ENCODE results near the gene FUT9. TPM values are rescaled to one million over a fixed set of nuclear protein-coding genes. Genes with fewer than 3 reads are reported as not detected.

The FUT9 gene
- polyA plus RNA-seq, 2 of the 4 experiments (the other 2 are of a cell fraction), result not detected

GRCh38 chr6:96156425-96156824, 140.7 kb downstream of the FUT9 start:
- POLR2A ChIA-PET, result no interaction called here
- 4% methylated on average over 4 of the region's 4 CpGs for WGBS (ENCODE audit: missing lambda C conversion rate)
- Histone ChIP-seq H3K4me3 (no peak overlapping the region), H3K27ac (no peak overlapping the region), H3K9me3 (no peaks in the 10 kb centered on the region), H3K4me1 (no peaks in the 10 kb centered on the region), H3K4me2 (no peak overlapping the region)
- ATAC-seq (no peak), DNase-seq (ENCODE audit: low read depth in 1 of 2, low spot score in 1 of 2) (no peak), FAIRE-seq (no peak)
- no peak for TF ChIP-seq FOXS1 (CRISPR knock-in tag; IDR thresholded peaks at IDR 0.05)
- no peak for TF ChIP-seq HMGXB4 (CRISPR knock-in tag; IDR thresholded peaks at IDR 0.05; ENCODE audit: borderline replicate concordance)
- no peak for TF ChIP-seq MAFK (IDR thresholded peaks at IDR 0.05; ENCODE audit: partially characterized antibody)
- TF ChIP-seq TFCP2L1 (CRISPR knock-in tag; IDR thresholded peaks at IDR 0.05), result no peak
- TF ChIP-seq ZSCAN20 (CRISPR knock-in tag; IDR thresholded peaks at IDR 0.05), result no peak
- TF ChIP-seq FOSL2 (IDR thresholded peaks at IDR 0.05), result no peak
- TF ChIP-seq FOSL2 (CRISPR knock-in tag; IDR thresholded peaks at IDR 0.05), result no peak
- TF ChIP-seq ESRRA (IDR thresholded peaks at IDR 0.05; ENCODE audit: borderline replicate concordance, low read length), result no peak
- no peak for TF ChIP-seq MYC (IDR thresholded peaks at IDR 0.05; ENCODE audit: borderline replicate concordance, low read length)
- TF ChIP-seq HDAC2 (IDR thresholded peaks at IDR 0.05), result no peak
- no peak for TF ChIP-seq RCOR1 (IDR thresholded peaks at IDR 0.05; ENCODE audit: low read depth, low read length)
- TF ChIP-seq CBX2 (IDR thresholded peaks at IDR 0.05; ENCODE audit: borderline replicate concordance, low read depth), result no peak
- TF ChIP-seq NPAS2 (CRISPR knock-in tag; IDR thresholded peaks at IDR 0.05; ENCODE audit: borderline replicate concordance), result no peak
- no peak for TF ChIP-seq BHLHE40 (IDR thresholded peaks at IDR 0.05; ENCODE audit: low read depth, low read length)
- no peak for TF ChIP-seq EHF (CRISPR knock-in tag; IDR thresholded peaks at IDR 0.05)
- TF ChIP-seq CHD4 (IDR thresholded peaks at IDR 0.05; ENCODE audit: borderline replicate concordance), result no peak
- no peak for TF ChIP-seq MAZ (IDR thresholded peaks at IDR 0.05; ENCODE audit: borderline replicate concordance, low read depth, low read length)
- no peak for TF ChIP-seq EP300 (IDR thresholded peaks at IDR 0.05)
- CTCF ChIA-PET, result no interaction called here

GRCh38 chr6:96157018-96157565, 141.3 kb downstream of the FUT9 start:
- no peaks in the 10 kb centered on the region for H3K4me1 ChIP-seq
- no peak overlapping the region for H3K4me2 ChIP-seq
- 1% methylated on average over 3 of the region's 3 CpGs for WGBS (ENCODE audit: missing lambda C conversion rate)
- no peak overlapping the region for H3K27ac ChIP-seq
- ChIA-PET CTCF (no interaction called here), POLR2A (no interaction called here)
- H3K4me3 ChIP-seq, result no peak overlapping the region
- no peak for DNase-seq (ENCODE audit: low read depth in 1 of 2, low spot score in 1 of 2)
- FAIRE-seq, result no peak
- TF ChIP-seq KDM5A (IDR thresholded peaks at IDR 0.05) (no peak), ATOH8 (CRISPR knock-in tag; IDR thresholded peaks at IDR 0.05; ENCODE audit: low read depth) (no peak), HMGXB4 (CRISPR knock-in tag; IDR thresholded peaks at IDR 0.05; ENCODE audit: borderline replicate concordance) (no peak), RARB (CRISPR knock-in tag; IDR thresholded peaks at IDR 0.05) (no peak), JUN (IDR thresholded peaks at IDR 0.05) (no peak), SREBF2 (IDR thresholded peaks at IDR 0.05) (no peak), HEYL (CRISPR knock-in tag; IDR thresholded peaks at IDR 0.05) (no peak)
- no peaks in the 10 kb centered on the region for H3K9me3 ChIP-seq
- ATAC-seq, result no peak

Measured in A549 (cell line).